Measurements from ENCODE around the gene C18orf63.

The C18orf63 gene

DNA sequence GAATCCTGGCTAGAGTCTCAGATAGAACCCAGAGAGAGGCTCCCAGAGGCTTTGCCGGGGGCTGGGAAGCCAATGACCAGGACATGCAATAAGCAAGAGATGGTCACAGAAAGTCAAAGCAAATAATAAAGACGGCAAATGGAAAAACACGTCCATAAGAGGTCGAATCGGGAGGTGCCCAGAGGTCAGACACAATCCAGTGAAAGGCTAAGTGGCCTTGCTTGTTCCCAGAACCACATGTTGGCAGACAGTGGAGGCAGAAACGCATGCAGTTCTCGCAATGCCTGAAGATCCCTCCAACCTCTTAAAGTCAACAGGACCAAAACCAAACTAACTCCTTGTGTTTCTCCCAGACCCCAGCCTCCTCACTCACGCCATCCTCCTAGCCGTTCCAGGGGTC lies 26.9 kb upstream of the C18orf63 start:
- Histone ChIP-seq H3K27me3 (peaks cover 22% of the 10 kb centered on the region), H3K4me1 (ENCODE audit: control insufficient read depth in 1 of 2, insufficient read depth in 1 of 2, low read depth in 1 of 2, low read length in 1 of 2) (peaks cover 15 to 16% of the 10 kb centered on the region in 2 experiments), H3K36me3 (no peaks in the 10 kb centered on the region), H3K4me3 (ENCODE audit: low read depth in 1 of 2, low read length in 1 of 2) (no peak overlapping the region), H3K27ac (no peak overlapping the region), H3K9me3 (no peaks in the 10 kb centered on the region)
- TF ChIP-seq, protein P1, sequence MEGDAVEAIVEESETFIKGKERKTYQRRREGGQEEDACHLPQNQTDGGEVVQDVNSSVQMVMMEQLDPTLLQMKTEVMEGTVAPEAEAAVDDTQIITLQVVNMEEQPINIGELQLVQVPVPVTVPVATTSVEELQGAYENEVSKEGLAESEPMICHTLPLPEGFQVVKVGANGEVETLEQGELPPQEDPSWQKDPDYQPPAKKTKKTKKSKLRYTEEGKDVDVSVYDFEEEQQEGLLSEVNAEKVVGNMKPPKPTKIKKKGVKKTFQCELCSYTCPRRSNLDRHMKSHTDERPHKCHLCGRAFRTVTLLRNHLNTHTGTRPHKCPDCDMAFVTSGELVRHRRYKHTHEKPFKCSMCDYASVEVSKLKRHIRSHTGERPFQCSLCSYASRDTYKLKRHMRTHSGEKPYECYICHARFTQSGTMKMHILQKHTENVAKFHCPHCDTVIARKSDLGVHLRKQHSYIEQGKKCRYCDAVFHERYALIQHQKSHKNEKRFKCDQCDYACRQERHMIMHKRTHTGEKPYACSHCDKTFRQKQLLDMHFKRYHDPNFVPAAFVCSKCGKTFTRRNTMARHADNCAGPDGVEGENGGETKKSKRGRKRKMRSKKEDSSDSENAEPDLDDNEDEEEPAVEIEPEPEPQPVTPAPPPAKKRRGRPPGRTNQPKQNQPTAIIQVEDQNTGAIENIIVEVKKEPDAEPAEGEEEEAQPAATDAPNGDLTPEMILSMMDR (IDR thresholded peaks at IDR 0.05) = no peak

DNA sequence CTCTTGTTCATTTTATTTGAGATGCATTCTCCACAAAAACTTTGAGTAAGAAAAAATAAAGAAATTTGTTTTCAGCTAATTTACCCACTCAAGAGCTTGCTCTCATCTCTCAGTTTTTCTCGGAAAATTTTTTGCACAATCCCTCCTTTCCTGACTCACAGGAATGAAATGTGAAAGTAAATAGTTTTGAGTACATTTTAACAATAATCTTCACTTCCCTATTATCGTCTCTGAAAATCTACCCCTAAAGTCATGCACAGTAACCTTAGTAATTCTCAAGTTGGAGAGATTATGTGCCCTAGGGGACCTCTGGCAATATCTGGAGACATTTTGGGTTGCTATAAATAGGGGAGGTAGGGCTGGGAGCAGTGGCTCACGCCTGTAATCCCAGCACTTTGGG lies 26.5 kb upstream of the C18orf63 start:
- Histone ChIP-seq H3K4me1 (ENCODE audit: control insufficient read depth in 1 of 2, insufficient read depth in 1 of 2, low read depth in 1 of 2, low read length in 1 of 2) (peaks cover 15 to 16% of the 10 kb centered on the region in 2 experiments), H3K4me3 (ENCODE audit: low read depth in 1 of 2, low read length in 1 of 2) (no peak overlapping the region), H3K27ac (no peak overlapping the region), H3K36me3 (no peaks in the 10 kb centered on the region), H3K27me3 (peaks cover 22% of the 10 kb centered on the region), H3K9me3 (no peaks in the 10 kb centered on the region)
- TF ChIP-seq, protein P1 (IDR thresholded peaks at IDR 0.05) = no peak

- no peaks in the 10 kb centered on the region for H3K36me3 ChIP-seq
- H3K4me1 ChIP-seq (ENCODE audit: control insufficient read depth in 1 of 2, insufficient read depth in 1 of 2, low read depth in 1 of 2, low read length in 1 of 2) = peaks cover 15 to 16% of the 10 kb centered on the region in 2 experiments
- no peak overlapping the region for H3K4me3 ChIP-seq (ENCODE audit: low read depth in 1 of 2, low read length in 1 of 2)
- TF ChIP-seq, protein P1 (IDR thresholded peaks at IDR 0.05) = no peak
- H3K9me3 ChIP-seq = no peaks in the 10 kb centered on the region
- peaks cover 22% of the 10 kb centered on the region for H3K27me3 ChIP-seq
- H3K27ac ChIP-seq = no peak overlapping the region
These were observed 25.6 kb upstream of the C18orf63 start for GRCh38 chr18:74290021-74290420.

DNA sequence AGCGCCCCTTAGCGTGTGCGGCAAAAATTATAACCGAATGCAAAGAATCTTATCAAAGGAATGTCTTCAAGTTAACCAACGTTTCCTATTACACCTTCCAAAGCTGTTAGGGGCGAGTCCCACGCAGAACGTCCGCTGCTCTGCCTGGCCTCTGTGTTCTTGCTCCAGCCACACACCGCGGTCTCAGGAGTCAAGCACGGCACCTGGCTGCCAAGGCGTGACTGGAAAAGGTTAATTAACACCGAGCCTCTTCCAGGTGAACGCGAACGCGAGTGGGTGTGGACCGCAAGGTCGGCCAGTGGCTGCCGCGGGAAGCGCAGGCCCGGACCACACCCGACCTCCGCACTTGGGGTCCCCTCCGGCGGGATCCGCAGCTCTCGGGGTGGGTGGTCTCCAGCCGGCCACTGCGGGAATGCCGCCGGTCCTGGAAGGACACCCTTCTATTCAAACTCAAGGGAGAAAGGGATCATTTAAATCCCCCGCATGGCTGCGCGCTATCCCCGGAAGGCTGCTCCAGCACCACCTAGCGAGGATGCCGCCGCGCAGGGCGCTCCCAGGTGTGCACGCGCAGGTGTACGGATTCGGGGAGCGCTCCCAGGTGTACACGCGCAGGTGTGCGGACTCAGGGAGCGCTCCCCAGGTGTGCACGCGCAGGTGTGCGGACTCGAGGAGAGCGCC lies 24.7 kb upstream of the C18orf63 start:
- Histone ChIP-seq H3K36me3 (no peaks in the 10 kb centered on the region), H3K27ac (no peak overlapping the region), H3K4me1 (ENCODE audit: control insufficient read depth in 1 of 2, insufficient read depth in 1 of 2, low read depth in 1 of 2, low read length in 1 of 2) (peaks cover 15 to 16% of the 10 kb centered on the region in 2 experiments), H3K4me3 (ENCODE audit: low read depth in 1 of 2, low read length in 1 of 2) (peak overlapping the region; percentile 80 to 84), H3K9me3 (no peaks in the 10 kb centered on the region), H3K27me3 (peaks cover 22% of the 10 kb centered on the region)
- TF ChIP-seq, protein P1 (IDR thresholded peaks at IDR 0.05) = no peak

DNA sequence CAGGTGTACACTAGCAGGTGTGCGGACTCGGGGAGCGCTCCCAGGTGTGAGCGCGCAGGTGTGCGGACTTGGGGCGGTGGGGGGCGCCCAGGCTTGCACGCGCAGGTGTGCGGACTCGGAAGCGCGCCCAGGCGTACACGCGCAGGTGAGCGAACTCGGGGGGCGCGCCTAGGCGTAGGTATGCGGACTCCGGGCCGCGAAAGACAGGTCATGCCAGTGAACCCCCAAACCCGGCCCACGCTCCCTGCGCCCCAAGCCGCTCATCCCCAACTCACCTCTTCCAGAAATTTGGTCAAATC lies 24.2 kb upstream of the C18orf63 start:
- Histone ChIP-seq H3K36me3 (no peaks in the 10 kb centered on the region), H3K9me3 (no peaks in the 10 kb centered on the region), H3K27ac (no peak overlapping the region), H3K4me3 (ENCODE audit: low read depth in 1 of 2, low read length in 1 of 2) (peak overlapping the region; percentile 80 to 84), H3K4me1 (ENCODE audit: control insufficient read depth in 1 of 2, insufficient read depth in 1 of 2, low read depth in 1 of 2, low read length in 1 of 2) (peaks cover 15 to 16% of the 10 kb centered on the region in 2 experiments), H3K27me3 (peaks cover 22% of the 10 kb centered on the region)
- TF ChIP-seq, protein P1 (IDR thresholded peaks at IDR 0.05) = no peak

Measured in neutrophil (primary cell).